Liver (tissue), 9 donors: ENCODE results near the gene GMDS. TPM values are rescaled to one million over a fixed set of nuclear protein-coding genes. Genes with fewer than 3 reads are reported as not detected.

ENCODE experiments used
- DNase-seq: peaks from one replicate; pipeline ENCODE4 v3.0.0-alpha.2; 2017; ENCODE audit warnings: low spot score
- H3K27ac ChIP-seq, 2 donors: one replicate each; pipeline ENCODE4 v1.7.0; 2013; ENCODE audit warnings: inconsistent platforms in 2 of 2, low read length in 2 of 2, control low read depth in 1 of 2, low read depth in 1 of 2, mild to moderate bottlenecking in 1 of 2
- H3K27me3 ChIP-seq, 4 donors: one replicate each; pipeline versions ENCODE4 v1.6.1 to v1.7.0; 2013; ENCODE audit warnings: low read length in 3 of 4, inconsistent platforms in 1 of 4, mild to moderate bottlenecking in 1 of 4, moderate library complexity in 1 of 4; ENCODE audit not compliant: control insufficient read depth in 4 of 4, insufficient read depth in 4 of 4
- H3K36me3 ChIP-seq, 4 donors: one replicate each; pipeline versions ENCODE4 v1.6.1 to v1.7.0; 2013; ENCODE audit warnings: low read length in 3 of 4, mild to moderate bottlenecking in 3 of 4, low read depth in 1 of 4, moderate library complexity in 1 of 4; ENCODE audit not compliant: control insufficient read depth in 4 of 4, insufficient read depth in 3 of 4
- H3K4me1 ChIP-seq, 4 donors: one replicate each; pipeline versions ENCODE4 v1.6.1 to v1.7.0; 2013; ENCODE audit warnings: low read length in 3 of 4, mild to moderate bottlenecking in 3 of 4, moderate library complexity in 1 of 4; ENCODE audit not compliant: control insufficient read depth in 4 of 4, insufficient read depth in 4 of 4
- H3K4me3 ChIP-seq, 3 donors: one replicate each; pipeline versions ENCODE4 v1.6.1 to v1.7.0; 2013; ENCODE audit warnings: low read length in 3 of 3, control low read depth in 1 of 3, low read depth in 1 of 3, mild to moderate bottlenecking in 1 of 3
- H3K9ac ChIP-seq, 2 donors: one replicate each; pipeline ENCODE4 v1.7.0; 2013; ENCODE audit warnings: low read length in 2 of 2, mild to moderate bottlenecking in 2 of 2, moderate library complexity in 2 of 2, control low read depth in 1 of 2, low read depth in 1 of 2
- H3K9me3 ChIP-seq, 4 donors: one replicate each; pipeline versions ENCODE4 v1.6.1 to v1.7.0; 2013; ENCODE audit warnings: low read length in 3 of 4; ENCODE audit not compliant: control insufficient read depth in 4 of 4
- CTCF ChIP-seq: fragments of 150-350 bp; IDR thresholded peaks from 2 replicates; pipeline ENCODE4 v1.5.1; 2017; ENCODE audit warnings: improper control_type of control experiment, low read depth, low read length; ENCODE audit not compliant: missing input control
- EGR1 ChIP-seq, 2 donors: IDR thresholded peaks; 2 replicates each; pipeline ENCODE4 v1.6.1; 2016 to 2018; ENCODE audit warnings: antibody characterized with exemption in 2 of 2, low read depth in 2 of 2
- FOXA1 ChIP-seq: IDR thresholded peaks from 2 replicates; pipeline ENCODE4 v1.6.1; 2016; ENCODE audit warnings: antibody characterized with exemption
- FOXA2 ChIP-seq: IDR thresholded peaks from 2 replicates; pipeline ENCODE4 v1.6.1; 2016; ENCODE audit warnings: antibody characterized with exemption
- GABPA ChIP-seq, 2 donors: IDR thresholded peaks in 1 of 2; conservative IDR thresholded peaks in 1 of 2; 2 replicates each; pipeline ENCODE4 v1.6.1; 2016; ENCODE audit warnings: antibody characterized with exemption in 2 of 2, mild to moderate bottlenecking in 1 of 2, moderate library complexity in 1 of 2
- HNF4A ChIP-seq, 2 donors: conservative IDR thresholded peaks; 2 replicates each; pipeline ENCODE4 v1.6.1; 2016; ENCODE audit warnings: antibody characterized with exemption in 2 of 2, mild to moderate bottlenecking in 2 of 2
- HNF4G ChIP-seq: IDR thresholded peaks from 2 replicates; pipeline ENCODE4 v1.6.1; 2016; ENCODE audit warnings: antibody characterized with exemption
- JUND ChIP-seq, 2 donors: IDR thresholded peaks; 2 replicates each; pipeline ENCODE4 v1.6.1; 2016; ENCODE audit warnings: antibody characterized with exemption in 2 of 2
- MAX ChIP-seq: IDR thresholded peaks from 2 replicates; pipeline ENCODE4 v1.6.1; 2016; ENCODE audit warnings: antibody characterized with exemption
- NR2F2 ChIP-seq: IDR thresholded peaks from 2 replicates; pipeline ENCODE4 v1.6.1; 2016; ENCODE audit warnings: antibody characterized with exemption
- RAD21 ChIP-seq, 2 donors: IDR thresholded peaks; 2 replicates each; pipeline ENCODE4 v1.6.1; 2016; ENCODE audit warnings: antibody characterized with exemption in 2 of 2, mild to moderate bottlenecking in 2 of 2
- RXRA ChIP-seq, 2 donors: IDR thresholded peaks; 2 replicates each; pipeline ENCODE4 v1.6.1; 2017 to 2018; ENCODE audit warnings: antibody characterized with exemption in 2 of 2, mild to moderate bottlenecking in 1 of 2
- SP1 ChIP-seq: IDR thresholded peaks from 2 replicates; pipeline ENCODE4 v1.6.1; 2018; ENCODE audit warnings: antibody characterized with exemption, mild to moderate bottlenecking
- TAF1 ChIP-seq: conservative IDR thresholded peaks from 2 replicates; pipeline ENCODE4 v1.6.1; 2016; ENCODE audit warnings: antibody characterized with exemption, mild to moderate bottlenecking
- YY1 ChIP-seq: IDR thresholded peaks from 2 replicates; pipeline ENCODE4 v1.6.1; 2016; ENCODE audit warnings: antibody characterized with exemption, mild to moderate bottlenecking
- ZBTB33 ChIP-seq: IDR thresholded peaks from 2 replicates; pipeline ENCODE4 v1.6.1; 2016; ENCODE audit warnings: antibody characterized with exemption
- WGBS: extraction: QIAGEN DNeasy Blood & Tissue Kit; methylation state at CpG from one replicate; pipeline ENCODE4 v1.1.7; 2013; 5-methylcytosine and 5-hydroxymethylcytosine counted together
- polyA plus RNA-seq, 2 donors: library from polyadenylated mRNA; stranded (reverse) in 1 of 2; unstranded in 1 of 2; fragments of 200-250 nt in 1 of 2; fragments of >200 nt in 1 of 2; fragmentation: Nextera tagmentation in 1 of 2; extraction: Ambion mirVana in 1 of 2; gene quantifications; one replicate each; pipeline versions ENCODE4 v1.2.1 to v1.2.3, GENCODE V29; 2013 to 2015
- total RNA-seq, 2 donors: library from RNA; depleted of rRNA; stranded (reverse); fragments of >200 nt; gene quantifications; one replicate each; pipeline ENCODE4 v1.2.3, GENCODE V29; 2014
- TF ChIP-seq, protein P1 (sequence below): IDR thresholded peaks from 2 replicates; pipeline ENCODE4 v1.6.1; 2016; ENCODE audit warnings: antibody characterized with exemption
- TF ChIP-seq, protein P2 (sequence below): IDR thresholded peaks from 2 replicates; pipeline ENCODE4 v1.6.1; 2016; ENCODE audit warnings: antibody characterized with exemption, mild to moderate bottlenecking
- donor health status: healthy.
- donor health status: healthy.
- donor health status: healthy.
- donor health status: healthy.
- donor health status: healthy.

GMDS gene
- total and polyA plus RNA-seq, 4 donors = 3.5 to 15.6 (median 13.0) TPM

- H3K4me3 ChIP-seq = no peak overlapping the region
- no peak overlapping the region for H3K9ac ChIP-seq
- 91% methylated on average over 11 of the region's 11 CpGs for WGBS
- no peak for TF ChIP-seq TAF1
- TF ChIP-seq HNF4A (conservative IDR thresholded peaks at IDR 0.05) = no peak
- TF ChIP-seq, protein P1, sequence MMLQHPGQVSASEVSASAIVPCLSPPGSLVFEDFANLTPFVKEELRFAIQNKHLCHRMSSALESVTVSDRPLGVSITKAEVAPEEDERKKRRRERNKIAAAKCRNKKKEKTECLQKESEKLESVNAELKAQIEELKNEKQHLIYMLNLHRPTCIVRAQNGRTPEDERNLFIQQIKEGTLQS = no peak
- no peak for TF ChIP-seq FOXA1
- TF ChIP-seq HNF4G = no peak
- TF ChIP-seq NR2F2 = no peak
- TF ChIP-seq RAD21 (IDR thresholded peaks at IDR 0.05) = no peak
- TF ChIP-seq ZBTB33 = no peak
- TF ChIP-seq GABPA (IDR thresholded peaks at IDR 0.05 in 1 of 2, conservative IDR thresholded peaks at IDR 0.05 in 1 of 2) = no peak
- TF ChIP-seq MAX = no peak
- TF ChIP-seq JUND (IDR thresholded peaks at IDR 0.05) = no peak
- TF ChIP-seq FOXA2 = no peak
- no peak for TF ChIP-seq YY1
- no peak for TF ChIP-seq SP1
- no peak for TF ChIP-seq CTCF
- no peak for TF ChIP-seq RXRA (IDR thresholded peaks at IDR 0.05)
- TF ChIP-seq, protein P2, sequence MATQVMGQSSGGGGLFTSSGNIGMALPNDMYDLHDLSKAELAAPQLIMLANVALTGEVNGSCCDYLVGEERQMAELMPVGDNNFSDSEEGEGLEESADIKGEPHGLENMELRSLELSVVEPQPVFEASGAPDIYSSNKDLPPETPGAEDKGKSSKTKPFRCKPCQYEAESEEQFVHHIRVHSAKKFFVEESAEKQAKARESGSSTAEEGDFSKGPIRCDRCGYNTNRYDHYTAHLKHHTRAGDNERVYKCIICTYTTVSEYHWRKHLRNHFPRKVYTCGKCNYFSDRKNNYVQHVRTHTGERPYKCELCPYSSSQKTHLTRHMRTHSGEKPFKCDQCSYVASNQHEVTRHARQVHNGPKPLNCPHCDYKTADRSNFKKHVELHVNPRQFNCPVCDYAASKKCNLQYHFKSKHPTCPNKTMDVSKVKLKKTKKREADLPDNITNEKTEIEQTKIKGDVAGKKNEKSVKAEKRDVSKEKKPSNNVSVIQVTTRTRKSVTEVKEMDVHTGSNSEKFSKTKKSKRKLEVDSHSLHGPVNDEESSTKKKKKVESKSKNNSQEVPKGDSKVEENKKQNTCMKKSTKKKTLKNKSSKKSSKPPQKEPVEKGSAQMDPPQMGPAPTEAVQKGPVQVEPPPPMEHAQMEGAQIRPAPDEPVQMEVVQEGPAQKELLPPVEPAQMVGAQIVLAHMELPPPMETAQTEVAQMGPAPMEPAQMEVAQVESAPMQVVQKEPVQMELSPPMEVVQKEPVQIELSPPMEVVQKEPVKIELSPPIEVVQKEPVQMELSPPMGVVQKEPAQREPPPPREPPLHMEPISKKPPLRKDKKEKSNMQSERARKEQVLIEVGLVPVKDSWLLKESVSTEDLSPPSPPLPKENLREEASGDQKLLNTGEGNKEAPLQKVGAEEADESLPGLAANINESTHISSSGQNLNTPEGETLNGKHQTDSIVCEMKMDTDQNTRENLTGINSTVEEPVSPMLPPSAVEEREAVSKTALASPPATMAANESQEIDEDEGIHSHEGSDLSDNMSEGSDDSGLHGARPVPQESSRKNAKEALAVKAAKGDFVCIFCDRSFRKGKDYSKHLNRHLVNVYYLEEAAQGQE = no peak
- TF ChIP-seq EGR1 (IDR thresholded peaks at IDR 0.05; ENCODE audit: low read depth in 2 of 2) = no peak
- no peaks in the 10 kb centered on the region for H3K9me3 ChIP-seq
- DNase-seq = no peak
- no peak overlapping the region for H3K27ac ChIP-seq
- no peaks in the 10 kb centered on the region for H3K27me3 ChIP-seq
- no peaks in the 10 kb centered on the region for H3K36me3 ChIP-seq
- H3K4me1 ChIP-seq = no peaks in the 10 kb centered on the region
These were observed 668.7 kb downstream of the GMDS start for GRCh38 chr6:1576711-1577110.
